GM18873 (cell line): Measurements from ENCODE around the gene RHOXF1.
"Not testable (repeated sequence)": the region's sequence is repeated elsewhere in the genome, so short reads cannot be mapped to it uniquely, and the experiment has no call there.

Experiments
- ATAC-seq: cut with Tn5 transposase; IDR thresholded peaks from one replicate; pipeline ENCODE4 v1.9.1; 2021; ENCODE audit warnings: mild to moderate bottlenecking, moderate library complexity, moderate number of reproducible peaks; ENCODE audit not compliant: unreplicated experiment, low FRiP score

Gene RHOXF1

DNA sequence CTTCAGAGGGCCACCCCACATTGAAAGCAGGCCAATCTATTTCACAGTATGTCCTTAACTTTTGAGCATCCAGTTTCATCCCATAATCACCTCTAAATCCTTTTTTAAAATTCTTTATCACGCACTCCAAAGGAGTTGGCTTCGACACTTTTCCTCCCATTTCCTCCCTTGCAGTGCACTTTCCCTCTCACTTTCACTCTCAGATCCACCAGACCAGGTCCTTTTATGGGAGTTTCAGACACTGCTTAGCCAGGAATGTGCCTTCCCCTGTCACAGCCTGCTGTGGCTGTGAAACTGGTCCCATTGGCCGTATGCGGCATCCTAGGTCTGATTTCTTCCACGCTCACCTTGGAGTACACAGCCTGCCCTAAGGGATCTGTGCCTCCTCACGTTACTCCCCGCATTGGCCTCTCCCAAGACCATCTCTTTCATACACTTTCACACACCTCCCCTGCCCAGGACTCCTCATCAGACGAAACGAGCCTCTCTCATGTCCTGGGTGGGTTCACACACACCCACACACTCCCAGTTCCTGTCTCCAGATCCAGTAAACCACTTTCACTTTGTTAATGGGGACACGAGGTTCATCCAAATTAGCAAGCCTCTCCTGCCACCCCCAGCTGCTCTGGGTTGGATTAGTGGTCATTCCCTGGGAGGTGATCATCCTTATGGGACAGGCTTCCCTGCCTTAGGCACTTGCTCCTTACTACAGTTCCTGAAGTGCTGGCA is 28.3 kb downstream of the RHOXF1 start:
- no peak for ATAC-seq

GRCh38 chrX:120085553-120086185 is 30.0 kb downstream of the RHOXF1 start:
- not testable (repeated sequence) for ATAC-seq

DNA sequence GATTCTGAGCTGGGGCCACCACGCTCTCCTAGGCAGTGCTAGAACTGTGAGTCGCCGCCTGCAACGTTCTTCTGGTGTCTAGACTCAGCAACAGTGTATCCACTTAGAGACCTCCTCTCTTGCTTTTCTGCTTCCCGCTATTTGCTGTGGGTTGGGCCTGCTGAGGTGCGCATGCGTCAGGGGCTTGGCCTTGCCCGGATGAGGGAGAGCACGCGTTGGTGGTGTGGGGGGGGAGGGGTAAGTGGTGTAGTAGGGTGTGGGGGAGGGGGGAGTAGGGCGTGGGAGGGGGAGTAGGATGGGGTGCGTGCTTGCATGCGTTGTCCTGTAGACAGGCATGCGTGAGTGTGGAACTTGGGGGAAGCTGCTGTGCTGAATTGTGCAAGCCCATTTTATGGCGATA is 38.1 kb downstream of the RHOXF1 start, which contains the start of gene RHOXF2B:
TSS of gene RHOXF2B (minus strand) at position 101 of the 400 bp plus-strand sequence. CDS start 138 bp downstream, outside the sequence.
- not testable (repeated sequence) for ATAC-seq

GRCh38 chrX:120066169-120066568 is 49.5 kb downstream of the RHOXF1 start:
- not testable (repeated sequence) for ATAC-seq
